ENCODE data around the gene ART5. TPM values are rescaled to one million over a fixed set of nuclear protein-coding genes. Genes with fewer than 3 reads are reported as not detected.
A peak's percentile ranks its signal among the peaks of the same experiment; 100 is the strongest.
"Not testable (repeated sequence)": the region's sequence is repeated elsewhere in the genome, so short reads cannot be mapped to it uniquely, and the experiment has no call there.

The ART5 gene
- total and polyA plus RNA-seq, 9 of the 15 experiments (the other 6 are each of a cell fraction or from before 2014, with no cell fraction given), result 0.08 to 0.59 (median 0.33) TPM

GRCh38 chr11:3604167-3604566 is 37.6 kb downstream of the ART5 start (continued):
- TF ChIP-seq NR1H2 (CRISPR knock-in tag; IDR thresholded peaks at IDR 0.05) (no peak), GTF3C2 (IDR thresholded peaks at IDR 0.05; ENCODE audit: borderline replicate concordance, extremely low read depth, insufficient read length) (no peak), RCOR1 (IDR thresholded peaks at IDR 0.05; ENCODE audit: borderline replicate concordance in 1 of 2, low read depth in 2 of 2, low read length in 2 of 2) (0 out of 4 replicates have a peak, but pooled peaks of 1 of the 2 experiments have one; percentile 32), SMAD4 (CRISPR knock-in tag; conservative IDR thresholded peaks at IDR 0.05) (peak; percentile 65; the same call in 1 of the 2 replicates), ZNF696 (CRISPR knock-in tag; conservative IDR thresholded peaks at IDR 0.05) (no peak), ZC3H11A (IDR thresholded peaks at IDR 0.05; ENCODE audit: low read depth, low read length) (no peak), WHSC1 (IDR thresholded peaks at IDR 0.05; ENCODE audit: low read length) (no peak), POLR2B (IDR thresholded peaks at IDR 0.05; ENCODE audit: low read depth, partially characterized antibody) (no peak), ATF7 (IDR thresholded peaks at IDR 0.05) (no peak), PBX2 (CRISPR knock-in tag; IDR thresholded peaks at IDR 0.05; ENCODE audit: low read depth) (no peak), PBX2 (tag; conservative IDR thresholded peaks at IDR 0.05; ENCODE audit: low read depth) (peak; percentile 84), HDAC3 (IDR thresholded peaks at IDR 0.05; ENCODE audit: borderline replicate concordance, partially characterized antibody) (no peak), NCOA6 (IDR thresholded peaks at IDR 0.05) (no peak), THRB (CRISPR knock-in tag; conservative IDR thresholded peaks at IDR 0.05) (no peak), ZNF551 (CRISPR knock-in tag; IDR thresholded peaks at IDR 0.05) (no peak), RBM17 (IDR thresholded peaks at IDR 0.05; ENCODE audit: borderline replicate concordance, low read depth, low read length) (no peak)

GRCh38 chr11:3600201-3600600 is 41.6 kb downstream of the ART5 start:
- BruUV-seq (replicated peaks); H2AFZ ChIP-seq (ENCODE audit: low read depth, low read length); FAIRE-seq; H3K4me2 ChIP-seq (ENCODE audit: insufficient read depth, low read length); H4K20me1 ChIP-seq (replicated peaks; ENCODE audit: control insufficient read depth, insufficient read depth, low read length); H3K36me3 ChIP-seq (ENCODE audit: control insufficient read depth, insufficient read depth, low read length); ATAC-seq; H3K79me2 ChIP-seq (ENCODE audit: control insufficient read depth, insufficient read depth, low read length); H3K9me1 ChIP-seq (ENCODE audit: control insufficient read depth, insufficient read depth, low read length); H3K9ac ChIP-seq (ENCODE audit: insufficient read depth in 1 of 2, low read depth in 2 of 2, low read length in 2 of 2); POLR2A ChIA-PET; CTCF ChIA-PET (ENCODE audit: low intra/inter-chr PET ratio); H3K4me3 ChIP-seq; H3K27ac ChIP-seq (ENCODE audit: extremely low read depth, low read depth, low read length); H3K27me3 ChIP-seq (ENCODE audit: control insufficient read depth in 2 of 2, insufficient read depth in 2 of 2, low read length in 2 of 2); H3K9me3 ChIP-seq (replicated peaks; ENCODE audit: control insufficient read depth, insufficient read depth, low read depth, low read length); DNase-seq (ENCODE audit: extremely low read depth in 1 of 4, low spot score in 3 of 4): not testable (repeated sequence)
- 0% methylated on average over 9 of the region's 10 CpGs for WGBS (ENCODE audit: insufficient coverage, low coverage, missing lambda C conversion rate)
- H3K4me1 ChIP-seq (replicated peaks in 1 of 2; ENCODE audit: control insufficient read depth in 2 of 2, insufficient read depth in 2 of 2, low read length in 2 of 2), result peaks cover 0 to 11% of the 10 kb centered on the region in 2 experiments; a peak in 2 of 5 replicates
- in situ Hi-C loops (cut with MboI) (loop anchor here (10.0 kb wide), 1 partner anchor 135 kb away; no protein-coding TSS in a partner anchor), intact Hi-C loops (cut with micrococcal nuclease) (loop anchor here (10.0 kb wide), 1 partner anchor 145 kb away; no protein-coding TSS in a partner anchor)
